GM12801 (cell line): ENCODE data around the gene TRAIP.

Experiments
- TF ChIP-seq, protein P1 (sequence below): IDR thresholded peaks from one replicate; pipeline ENCODE4 v1.5.1; 2011; ENCODE audit warnings: control low read depth; ENCODE audit not compliant: insufficient read length; ENCODE audit errors: extremely low read depth

TRAIP gene

GRCh38 chr3:49806850-49807249, 49.5 kb downstream of the TRAIP start:
- TF ChIP-seq, protein P1, sequence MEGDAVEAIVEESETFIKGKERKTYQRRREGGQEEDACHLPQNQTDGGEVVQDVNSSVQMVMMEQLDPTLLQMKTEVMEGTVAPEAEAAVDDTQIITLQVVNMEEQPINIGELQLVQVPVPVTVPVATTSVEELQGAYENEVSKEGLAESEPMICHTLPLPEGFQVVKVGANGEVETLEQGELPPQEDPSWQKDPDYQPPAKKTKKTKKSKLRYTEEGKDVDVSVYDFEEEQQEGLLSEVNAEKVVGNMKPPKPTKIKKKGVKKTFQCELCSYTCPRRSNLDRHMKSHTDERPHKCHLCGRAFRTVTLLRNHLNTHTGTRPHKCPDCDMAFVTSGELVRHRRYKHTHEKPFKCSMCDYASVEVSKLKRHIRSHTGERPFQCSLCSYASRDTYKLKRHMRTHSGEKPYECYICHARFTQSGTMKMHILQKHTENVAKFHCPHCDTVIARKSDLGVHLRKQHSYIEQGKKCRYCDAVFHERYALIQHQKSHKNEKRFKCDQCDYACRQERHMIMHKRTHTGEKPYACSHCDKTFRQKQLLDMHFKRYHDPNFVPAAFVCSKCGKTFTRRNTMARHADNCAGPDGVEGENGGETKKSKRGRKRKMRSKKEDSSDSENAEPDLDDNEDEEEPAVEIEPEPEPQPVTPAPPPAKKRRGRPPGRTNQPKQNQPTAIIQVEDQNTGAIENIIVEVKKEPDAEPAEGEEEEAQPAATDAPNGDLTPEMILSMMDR = no peak

GRCh38 chr3:49805897-49806701, 50.3 kb downstream of the TRAIP start:
- TF ChIP-seq, protein P1 = no peak

DNA sequence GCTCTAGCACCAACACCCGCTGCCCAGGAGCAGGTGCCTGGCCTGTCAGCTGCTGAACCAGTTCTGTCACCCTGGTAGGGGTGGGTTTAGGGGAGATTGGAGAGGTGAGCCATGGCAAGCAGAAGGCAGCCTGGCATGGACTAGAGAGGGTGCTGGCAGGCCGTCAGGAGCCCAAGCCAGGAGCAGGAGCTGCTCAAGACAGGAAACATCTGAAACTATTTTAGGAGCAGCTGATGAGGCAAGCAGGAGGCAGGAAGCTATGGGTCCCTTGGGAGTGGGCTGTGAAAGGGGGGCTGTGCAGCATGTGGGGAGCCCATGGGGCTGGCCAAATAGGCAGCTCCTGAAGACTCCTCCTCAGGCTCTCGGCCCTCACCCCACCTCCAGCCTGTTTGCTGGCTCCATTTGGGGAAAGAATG, 51.0 kb downstream of the TRAIP start:
- TF ChIP-seq, protein P1 = no peak

DNA sequence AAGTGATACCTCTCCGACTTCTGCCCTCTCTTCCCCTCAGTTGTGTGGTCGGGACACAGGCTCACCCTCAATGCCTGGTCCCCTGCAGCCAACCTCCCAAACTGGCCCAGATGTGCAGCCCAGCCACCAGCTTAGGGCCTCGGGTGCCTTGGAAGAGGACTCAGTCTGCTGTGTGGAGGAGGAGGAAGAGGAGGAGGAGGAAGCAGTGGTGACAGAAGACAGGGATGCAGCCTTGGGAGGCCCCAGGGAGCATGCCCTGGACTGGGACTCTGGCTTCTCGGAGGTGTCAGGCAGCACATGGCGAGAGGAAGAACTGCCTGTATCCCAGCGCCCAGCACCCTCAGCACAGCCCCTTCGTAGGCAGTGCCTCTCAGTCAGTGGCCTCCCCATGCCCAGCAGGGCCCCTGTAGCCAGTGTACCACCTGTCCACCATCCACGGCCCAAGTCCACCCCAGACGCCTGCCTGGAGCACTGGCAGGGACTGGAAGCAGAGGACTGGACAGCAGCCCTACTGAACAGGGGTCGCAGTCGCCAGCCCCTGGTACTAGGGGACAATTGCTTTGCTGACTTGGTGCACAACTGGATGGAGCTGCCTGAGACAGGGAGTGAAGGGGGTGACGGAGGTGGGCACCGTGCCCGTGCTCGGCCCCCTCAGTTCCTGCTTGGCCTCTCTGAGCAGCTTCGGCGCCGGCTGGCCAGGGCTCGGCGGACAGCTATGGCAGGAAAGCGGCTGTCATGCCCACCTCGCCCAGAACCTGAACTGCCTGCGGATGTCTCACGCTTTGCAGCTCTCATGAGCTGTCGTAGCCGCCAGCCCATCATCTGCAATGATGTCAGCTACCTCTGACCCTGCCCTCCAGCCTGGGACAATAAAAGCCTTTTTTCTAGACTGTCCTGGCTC, 52.0 kb downstream of the TRAIP start:
- TF ChIP-seq, protein P1 = no peak

- TF ChIP-seq, protein P1 = no peak
Measured at GRCh38 chr3:49803465-49804140, 52.8 kb downstream of the TRAIP start.

DNA sequence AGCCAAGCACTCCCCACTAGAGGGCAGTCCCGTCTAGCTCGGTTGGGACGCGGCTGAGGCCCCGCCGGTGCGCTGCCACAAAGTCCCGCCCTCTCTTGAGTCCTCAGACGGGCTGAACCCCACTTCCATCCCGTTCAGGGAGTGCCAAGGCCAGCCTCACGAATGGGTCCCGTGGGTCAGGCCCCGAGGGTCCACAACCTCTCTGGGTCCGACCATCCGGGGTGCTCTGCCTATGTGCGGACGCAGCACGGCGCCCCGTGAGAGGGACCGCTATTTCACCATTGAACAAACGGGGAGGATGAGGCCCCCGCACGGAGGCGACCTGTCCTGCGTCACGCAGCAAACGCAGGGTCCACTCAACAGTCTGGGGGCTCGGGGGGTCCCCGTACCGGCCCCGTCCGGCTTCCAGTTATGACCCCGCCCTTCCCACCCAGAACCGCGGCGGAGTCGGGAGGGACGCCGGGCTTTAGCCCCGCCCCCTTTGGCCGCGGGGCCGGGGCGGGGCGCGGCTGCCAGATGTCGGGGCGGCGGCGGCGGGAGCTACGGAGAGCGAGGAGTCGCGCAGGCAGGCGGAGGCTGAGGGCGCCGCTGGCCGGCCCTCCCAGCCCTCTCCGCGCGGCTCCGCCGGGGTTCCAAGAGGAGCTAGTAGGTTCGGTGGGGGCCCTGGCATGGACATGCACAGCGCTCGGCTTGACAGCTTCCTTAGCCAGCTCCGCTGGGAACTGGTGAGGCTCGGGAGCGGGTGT, 53.5 kb downstream of the TRAIP start, which contains the start of gene INKA1:
INKA1 (plus strand) TSS at position 543 of the 746 bp plus-strand sequence; CDS start at position 675, 132 bp downstream.
- TF ChIP-seq, protein P1 = no peak
